Upper lobe of left lung (tissue), 6 donors: ENCODE results near the gene FTSJ1. TPM values are rescaled to one million over a fixed set of nuclear protein-coding genes. Genes with fewer than 3 reads are reported as not detected.
"Not testable (repeated sequence)": the region's sequence is repeated elsewhere in the genome, so short reads cannot be mapped to it uniquely, and the experiment has no call there.

Experiments used
- ATAC-seq, 2 donors: fragments of 200-7000 bp; cut with Tn5 transposase; one replicate each; pipeline ENCODE4 v1.9.1; 2022; ENCODE audit warnings: mild to moderate bottlenecking in 2 of 2, moderate library complexity in 2 of 2; ENCODE audit not compliant: low FRiP score in 2 of 2
- DNase-seq, 2 donors: peaks; one replicate each; pipeline ENCODE4 v3.0.0-alpha.2; 2019 to 2020
- H3K27ac ChIP-seq, 4 donors: fragments of 200-600 bp; sonication (generic); one replicate each; pipeline ENCODE4 v1.5.1; 2016 to 2019
- H3K27me3 ChIP-seq, 4 donors: fragments of 200-600 bp; sonication (generic); one replicate each; pipeline ENCODE4 v1.5.1; 2017 to 2019
- H3K36me3 ChIP-seq, 4 donors: fragments of 200-600 bp; sonication (generic); one replicate each; pipeline ENCODE4 v1.5.1; 2016 to 2019
- H3K4me1 ChIP-seq, 4 donors: fragments of 200-600 bp; sonication (generic); one replicate each; pipeline ENCODE4 v1.5.1; 2018 to 2019
- H3K4me3 ChIP-seq, 4 donors: fragments of 200-600 bp; sonication (generic); one replicate each; pipeline ENCODE4 v1.5.1; 2017 to 2019; ENCODE audit warnings: mild to moderate bottlenecking in 2 of 4, moderate library complexity in 1 of 4
- H3K9me3 ChIP-seq, 4 donors: fragments of 200-600 bp; sonication (generic); one replicate each; pipeline ENCODE4 v1.5.1; 2018 to 2019
- EP300 ChIP-seq, 4 donors: sonication (generic); formaldehyde crosslinking; IDR thresholded peaks; one replicate each; pipeline ENCODE4 v1.5.1; 2017; ENCODE audit warnings: antibody characterized with exemption in 4 of 4, control low read depth in 2 of 4
- POLR2A ChIP-seq, 4 donors: fragments of 450-650 bp; IDR thresholded peaks; one replicate each; pipeline ENCODE4 v1.5.1; 2016 to 2017; ENCODE audit warnings: antibody characterized with exemption in 4 of 4, mild to moderate bottlenecking in 2 of 4
- POLR2AphosphoS5 ChIP-seq, 2 donors: sonication (generic); formaldehyde crosslinking; IDR thresholded peaks; one replicate each; pipeline ENCODE4 v1.5.1; 2017; ENCODE audit warnings: antibody characterized with exemption in 2 of 2
- WGBS, 2 donors: methylation state at CpG; one replicate each; pipeline ENCODE4 v1.1.5; 2017 to 2018; 5-methylcytosine and 5-hydroxymethylcytosine counted together
- total RNA-seq, 6 donors: library from RNA; depleted of rRNA in 4 of 6; stranded (reverse); fragments of >200 nt in 4 of 6; gene quantifications; one replicate each; pipeline versions ENCODE4 v1.1.0 to v1.2.1, GENCODE V29; 2016 to 2021
- TF ChIP-seq, protein P1 (sequence below), 6 experiments: fragments of 450-650 bp in 4 of 6; fragments of 200-600 bp in 2 of 6; sonication (generic) in 2 of 6; IDR thresholded peaks; one replicate each; pipeline ENCODE4 v1.5.1; 2016 to 2019; ENCODE audit warnings: antibody characterized with exemption in 6 of 6
- donor health status: DM: no; HTN: no; CAD: no; lungs with moderate emphysema.
- donor health status: DM: no; HTN: yes; CAD: no; lungs with severe emphysema.

Gene FTSJ1
- total RNA-seq, 6 donors from 2014 or later = 25.2 to 49.1 (median 42.8) TPM

DNA sequence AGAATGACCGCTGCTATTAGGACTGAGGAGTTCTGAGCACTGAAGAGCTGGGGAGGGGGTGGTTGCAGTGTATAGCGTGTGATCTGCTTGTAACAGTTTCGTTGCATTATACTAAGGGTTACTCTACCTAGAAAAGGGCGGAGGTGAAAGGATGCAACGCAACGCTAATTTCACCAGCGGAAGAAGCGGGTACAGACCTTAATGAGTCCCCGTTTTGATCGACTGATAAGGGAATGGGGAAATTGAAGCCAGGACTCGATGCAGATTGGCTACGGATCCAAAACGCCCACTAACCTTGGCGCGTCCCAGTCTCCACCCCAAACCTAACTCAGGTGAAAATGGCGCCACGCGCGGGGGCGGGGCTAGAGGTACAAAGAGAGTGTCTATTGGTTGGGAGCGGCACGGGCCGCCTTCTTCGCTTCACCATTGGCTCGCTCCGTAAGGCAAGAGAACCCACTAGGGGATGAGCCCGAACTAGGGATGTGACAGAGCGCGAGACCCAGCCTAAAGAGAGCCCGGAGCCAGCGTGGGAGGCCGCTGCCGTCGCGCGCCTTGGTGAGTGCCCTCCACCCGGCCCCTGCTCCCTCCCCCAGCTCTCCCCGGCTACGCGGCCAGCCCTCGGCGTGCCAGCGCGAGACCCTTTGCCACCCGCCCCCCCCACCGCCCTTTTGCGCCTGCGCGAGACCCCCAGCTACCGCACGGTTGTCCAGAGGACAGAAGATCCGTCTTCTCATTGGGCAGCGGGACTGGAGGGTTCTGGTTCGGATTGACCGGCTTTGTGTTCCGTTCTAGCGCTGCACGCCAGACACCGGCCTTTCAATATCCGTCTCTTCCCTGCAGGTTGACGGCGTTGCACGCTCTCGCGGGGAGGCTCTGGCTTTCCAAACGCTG lies 45.6 kb downstream of the FTSJ1 start, which contains the start of gene EBP:
Gene EBP (plus strand): TSS at position 456 of the 891 bp plus-strand sequence. CDS start 1,964 bp downstream, outside the sequence.
- H3K27ac ChIP-seq = peak within 1 kb of the TSS; percentile 72 to 88 (median 79)
- 0 to 36% methylated on average over 17 to 61 of the region's 66 CpGs for WGBS, 2 donors

GRCh38 chrX:48522291-48522690 lies 46.3 kb downstream of the FTSJ1 start:
- Histone ChIP-seq H3K4me3 (peak overlapping the region; percentile 41 to 68 (median 63)), H3K4me1 (peaks cover 0 to 7% (median 5%) of the 10 kb centered on the region in 4 donors), H3K27ac (peak overlapping the region; percentile 72 to 88 (median 79)), H3K9me3 (no peaks in the 10 kb centered on the region), H3K27me3 (no peaks in the 10 kb centered on the region), H3K36me3 (peaks cover 0 to 9% (median 3%) of the 10 kb centered on the region in 4 donors)
- ATAC-seq (no peak), DNase-seq (no peak)
- TF ChIP-seq POLR2A (IDR thresholded peaks at IDR 0.05) (no peak), POLR2AphosphoS5 (IDR thresholded peaks at IDR 0.05) (no peak), EP300 (IDR thresholded peaks at IDR 0.05) (no peak)
- TF ChIP-seq, protein P1, sequence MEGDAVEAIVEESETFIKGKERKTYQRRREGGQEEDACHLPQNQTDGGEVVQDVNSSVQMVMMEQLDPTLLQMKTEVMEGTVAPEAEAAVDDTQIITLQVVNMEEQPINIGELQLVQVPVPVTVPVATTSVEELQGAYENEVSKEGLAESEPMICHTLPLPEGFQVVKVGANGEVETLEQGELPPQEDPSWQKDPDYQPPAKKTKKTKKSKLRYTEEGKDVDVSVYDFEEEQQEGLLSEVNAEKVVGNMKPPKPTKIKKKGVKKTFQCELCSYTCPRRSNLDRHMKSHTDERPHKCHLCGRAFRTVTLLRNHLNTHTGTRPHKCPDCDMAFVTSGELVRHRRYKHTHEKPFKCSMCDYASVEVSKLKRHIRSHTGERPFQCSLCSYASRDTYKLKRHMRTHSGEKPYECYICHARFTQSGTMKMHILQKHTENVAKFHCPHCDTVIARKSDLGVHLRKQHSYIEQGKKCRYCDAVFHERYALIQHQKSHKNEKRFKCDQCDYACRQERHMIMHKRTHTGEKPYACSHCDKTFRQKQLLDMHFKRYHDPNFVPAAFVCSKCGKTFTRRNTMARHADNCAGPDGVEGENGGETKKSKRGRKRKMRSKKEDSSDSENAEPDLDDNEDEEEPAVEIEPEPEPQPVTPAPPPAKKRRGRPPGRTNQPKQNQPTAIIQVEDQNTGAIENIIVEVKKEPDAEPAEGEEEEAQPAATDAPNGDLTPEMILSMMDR (IDR thresholded peaks at IDR 0.05) = no peak
- WGBS, 2 donors = 21 to 42% methylated on average over 5 to 7 of the region's 10 CpGs

More for the DNA sequence above, 45.6 kb downstream of the FTSJ1 start, which contains the start of gene EBP:
- Histone ChIP-seq H3K36me3 (peaks cover 0 to 3% (median 0%) of the 10 kb centered on the region in 4 donors), H3K9me3 (no peaks in the 10 kb centered on the region), H3K27me3 (no peaks in the 10 kb centered on the region), H3K4me1 (peaks cover 0 to 7% (median 5%) of the 10 kb centered on the region in 4 donors), H3K4me3 (peak within 1 kb of the TSS; percentile 41 to 68 (median 63))
- TF ChIP-seq, protein P1 (IDR thresholded peaks at IDR 0.05) = no peak
- TF ChIP-seq POLR2AphosphoS5 (IDR thresholded peaks at IDR 0.05) (peak; percentile 12 to 75), POLR2A (IDR thresholded peaks at IDR 0.05) (peak in 1 of 4 donors; percentile 76), EP300 (IDR thresholded peaks at IDR 0.05) (no peak)
- DNase-seq = peak; percentile 94 to 96
- ATAC-seq = peak; percentile 96 to 99

- ATAC-seq (no peak), DNase-seq (no peak)
- H3K4me1 ChIP-seq = peaks cover 0 to 7% (median 5%) of the 10 kb centered on the region in 4 donors
- no peak overlapping the region for H3K4me3 ChIP-seq
- no peak overlapping the region for H3K27ac ChIP-seq
- 80 to 91% methylated on average over 5 to 12 of the region's 12 CpGs for WGBS, 2 donors
- TF ChIP-seq POLR2AphosphoS5 (IDR thresholded peaks at IDR 0.05) (no peak), POLR2A (IDR thresholded peaks at IDR 0.05) (no peak), EP300 (IDR thresholded peaks at IDR 0.05) (no peak)
- TF ChIP-seq, protein P1 (IDR thresholded peaks at IDR 0.05) = no peak
- no peaks in the 10 kb centered on the region for H3K9me3 ChIP-seq
- no peaks in the 10 kb centered on the region for H3K27me3 ChIP-seq
- peaks cover 0 to 18% (median 8%) of the 10 kb centered on the region in 4 donors for H3K36me3 ChIP-seq
Measured at GRCh38 chrX:48523682-48524081, 47.7 kb downstream of the FTSJ1 start.

DNA sequence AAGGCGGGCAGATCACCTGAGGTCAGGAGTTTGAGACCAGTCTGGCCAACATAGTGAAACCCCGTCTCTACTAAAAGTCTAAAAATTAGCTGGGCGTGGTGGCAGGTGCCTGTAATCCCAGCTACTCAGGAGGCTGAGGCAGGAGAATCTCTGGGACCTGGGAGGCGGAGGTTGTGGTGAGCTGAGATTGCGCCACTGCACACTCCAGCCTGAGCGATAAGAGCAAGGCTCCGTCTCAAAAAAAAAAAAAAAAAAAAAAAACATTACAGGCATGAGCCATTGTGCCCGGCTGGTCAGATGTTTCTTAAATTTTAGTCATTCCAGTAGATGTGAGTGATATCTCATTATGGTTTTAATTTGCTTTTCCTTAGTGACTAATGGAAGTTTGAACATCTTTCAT lies 49.9 kb downstream of the FTSJ1 start:
- not testable (repeated sequence) for H3K27me3 ChIP-seq, ATAC-seq, H3K9me3 ChIP-seq, H3K27ac ChIP-seq, H3K4me1 ChIP-seq, H3K4me3 ChIP-seq
- peaks cover 0 to 18% (median 9%) of the 10 kb centered on the region in 4 donors for H3K36me3 ChIP-seq
- 67 to 80% methylated on average over 2 to 8 of the region's 8 CpGs for WGBS, 2 donors
- DNase-seq = peak in 1 of 2 donors; percentile 44

- ATAC-seq (peak in 1 of 2 donors; percentile 40), DNase-seq (no peak)
- TF ChIP-seq EP300 (IDR thresholded peaks at IDR 0.05) (no peak), POLR2AphosphoS5 (IDR thresholded peaks at IDR 0.05) (no peak)
- TF ChIP-seq, protein P1 (IDR thresholded peaks at IDR 0.05) = no peak
- peaks cover 0 to 18% (median 7%) of the 10 kb centered on the region in 4 donors for H3K36me3 ChIP-seq
- no peak overlapping the region for H3K27ac ChIP-seq
- H3K4me1 ChIP-seq = no peaks in the 10 kb centered on the region
- no peaks in the 10 kb centered on the region for H3K27me3 ChIP-seq
- H3K9me3 ChIP-seq = no peaks in the 10 kb centered on the region
- no peak overlapping the region for H3K4me3 ChIP-seq
- 87 to 95% methylated on average over 3 of the region's 3 CpGs for WGBS, 2 donors
Measured at GRCh38 chrX:48530736-48531135, 54.7 kb downstream of the FTSJ1 start.
